Breast epithelium (tissue), 4 donors: ENCODE measurements around the gene KCNK4. TPM values are rescaled to one million over a fixed set of nuclear protein-coding genes. Genes with fewer than 3 reads are reported as not detected.

Source experiments
- DNase-seq, 2 donors: peaks; one replicate each; pipeline ENCODE4 v3.0.0-alpha.2; 2019; ENCODE audit warnings: low spot score in 2 of 2
- H3K27ac ChIP-seq, 2 donors: fragments of 200-600 bp; sonication (generic) in 1 of 2; one replicate each; pipeline ENCODE4 v1.5.1; 2016 to 2019; ENCODE audit warnings: mild to moderate bottlenecking in 1 of 2
- H3K27me3 ChIP-seq, 2 donors: fragments of 200-600 bp; sonication (generic) in 1 of 2; one replicate each; pipeline versions ENCODE4 v1.5.1 to v1.6.0; 2017 to 2019; ENCODE audit warnings: control low read depth in 1 of 2, mild to moderate bottlenecking in 1 of 2
- H3K36me3 ChIP-seq: fragments of 200-600 bp; one replicate; pipeline ENCODE4 v1.5.1; 2019
- H3K4me1 ChIP-seq, 2 donors: fragments of 200-600 bp; sonication (generic); one replicate each; pipeline ENCODE4 v1.5.1; 2016 to 2019; ENCODE audit warnings: control low read depth in 1 of 2
- H3K4me3 ChIP-seq, 3 donors: fragments of 200-600 bp; sonication (generic); 1 replicate in 2 of 3; 2 replicates in 1 of 3; pipeline ENCODE4 v1.5.1; 2016 to 2019; ENCODE audit warnings: mild to moderate bottlenecking in 3 of 3, moderate library complexity in 2 of 3
- H3K9me3 ChIP-seq, 2 donors: fragments of 200-600 bp; sonication (generic) in 1 of 2; one replicate each; pipeline ENCODE4 v1.5.1; 2016 to 2019; ENCODE audit warnings: control low read depth in 1 of 2
- POLR2A ChIP-seq: fragments of 450-650 bp; IDR thresholded peaks from one replicate; pipeline ENCODE4 v1.6.1; 2016; ENCODE audit warnings: antibody characterized with exemption, mild to moderate bottlenecking, moderate library complexity
- POLR2AphosphoS5 ChIP-seq, 3 donors: sonication (generic); formaldehyde crosslinking; IDR thresholded peaks; one replicate each; pipeline ENCODE4 v1.6.1; 2017; ENCODE audit warnings: antibody characterized with exemption in 3 of 3
- intact Hi-C: fragments of 100-400 bp; cut with DNase I; formaldehyde crosslinking; loops from one replicate; pipeline ENCODE4 v1.15.1; 2023; ENCODE audit warnings: low total_unique reads
- total RNA-seq, 3 donors: library from RNA; depleted of rRNA; stranded (reverse); fragments of >200 nt; gene quantifications; one replicate each; pipeline ENCODE4 v1.1.0, GENCODE V29; 2016
- TF ChIP-seq, protein P1 (sequence below), 3 donors: fragments of 450-650 bp; IDR thresholded peaks; one replicate each; pipeline ENCODE4 v1.5.1; 2016 to 2017; ENCODE audit warnings: antibody characterized with exemption in 3 of 3, mild to moderate bottlenecking in 3 of 3, moderate library complexity in 3 of 3

The KCNK4 gene
- total RNA-seq, 3 donors from 2014 or later: 2.3 TPM; not detected in 2

DNA sequence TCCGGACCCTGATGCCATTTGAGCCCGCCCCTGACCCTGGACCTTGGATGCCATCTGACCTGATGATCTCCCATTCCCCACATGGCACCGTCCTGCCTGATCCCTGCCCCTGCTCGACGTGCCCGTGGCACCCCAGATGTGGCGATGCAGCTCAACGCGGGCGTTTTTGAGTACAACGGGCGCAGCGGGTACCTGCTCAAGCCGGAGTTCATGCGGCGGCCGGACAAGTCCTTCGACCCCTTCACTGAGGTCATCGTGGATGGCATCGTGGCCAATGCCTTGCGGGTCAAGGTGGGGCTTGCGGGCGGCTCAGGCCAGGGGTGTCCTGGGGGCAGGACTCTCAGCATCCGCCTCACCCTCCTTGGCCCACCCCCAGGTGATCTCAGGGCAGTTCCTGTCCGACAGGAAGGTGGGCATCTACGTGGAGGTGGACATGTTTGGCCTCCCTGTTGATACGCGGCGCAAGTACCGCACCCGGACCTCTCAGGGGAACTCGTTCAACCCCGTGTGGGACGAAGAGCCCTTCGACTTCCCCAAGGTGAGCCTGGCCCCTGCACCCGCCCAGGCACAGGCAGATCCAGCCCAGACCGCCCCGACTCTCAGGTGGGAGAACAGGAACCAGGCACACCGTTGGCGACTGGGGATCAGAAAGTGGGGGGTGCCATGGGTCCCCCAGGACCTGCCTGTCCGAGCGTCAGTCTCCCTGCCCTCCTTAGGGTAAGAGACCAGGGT, 28.7 kb upstream of the KCNK4 start:
- DNase-seq: no peak
- intact Hi-C loops: no loop called here
- TF ChIP-seq, protein P1, sequence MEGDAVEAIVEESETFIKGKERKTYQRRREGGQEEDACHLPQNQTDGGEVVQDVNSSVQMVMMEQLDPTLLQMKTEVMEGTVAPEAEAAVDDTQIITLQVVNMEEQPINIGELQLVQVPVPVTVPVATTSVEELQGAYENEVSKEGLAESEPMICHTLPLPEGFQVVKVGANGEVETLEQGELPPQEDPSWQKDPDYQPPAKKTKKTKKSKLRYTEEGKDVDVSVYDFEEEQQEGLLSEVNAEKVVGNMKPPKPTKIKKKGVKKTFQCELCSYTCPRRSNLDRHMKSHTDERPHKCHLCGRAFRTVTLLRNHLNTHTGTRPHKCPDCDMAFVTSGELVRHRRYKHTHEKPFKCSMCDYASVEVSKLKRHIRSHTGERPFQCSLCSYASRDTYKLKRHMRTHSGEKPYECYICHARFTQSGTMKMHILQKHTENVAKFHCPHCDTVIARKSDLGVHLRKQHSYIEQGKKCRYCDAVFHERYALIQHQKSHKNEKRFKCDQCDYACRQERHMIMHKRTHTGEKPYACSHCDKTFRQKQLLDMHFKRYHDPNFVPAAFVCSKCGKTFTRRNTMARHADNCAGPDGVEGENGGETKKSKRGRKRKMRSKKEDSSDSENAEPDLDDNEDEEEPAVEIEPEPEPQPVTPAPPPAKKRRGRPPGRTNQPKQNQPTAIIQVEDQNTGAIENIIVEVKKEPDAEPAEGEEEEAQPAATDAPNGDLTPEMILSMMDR (IDR thresholded peaks at IDR 0.05): no peak
- Histone ChIP-seq H3K4me3 (no peak overlapping the region), H3K27ac (no peak overlapping the region), H3K27me3 (no peaks in the 10 kb centered on the region), H3K36me3 (no peaks in the 10 kb centered on the region), H3K9me3 (no peaks in the 10 kb centered on the region), H3K4me1 (peaks cover 0 to 5% of the 10 kb centered on the region in 2 donors)

DNA sequence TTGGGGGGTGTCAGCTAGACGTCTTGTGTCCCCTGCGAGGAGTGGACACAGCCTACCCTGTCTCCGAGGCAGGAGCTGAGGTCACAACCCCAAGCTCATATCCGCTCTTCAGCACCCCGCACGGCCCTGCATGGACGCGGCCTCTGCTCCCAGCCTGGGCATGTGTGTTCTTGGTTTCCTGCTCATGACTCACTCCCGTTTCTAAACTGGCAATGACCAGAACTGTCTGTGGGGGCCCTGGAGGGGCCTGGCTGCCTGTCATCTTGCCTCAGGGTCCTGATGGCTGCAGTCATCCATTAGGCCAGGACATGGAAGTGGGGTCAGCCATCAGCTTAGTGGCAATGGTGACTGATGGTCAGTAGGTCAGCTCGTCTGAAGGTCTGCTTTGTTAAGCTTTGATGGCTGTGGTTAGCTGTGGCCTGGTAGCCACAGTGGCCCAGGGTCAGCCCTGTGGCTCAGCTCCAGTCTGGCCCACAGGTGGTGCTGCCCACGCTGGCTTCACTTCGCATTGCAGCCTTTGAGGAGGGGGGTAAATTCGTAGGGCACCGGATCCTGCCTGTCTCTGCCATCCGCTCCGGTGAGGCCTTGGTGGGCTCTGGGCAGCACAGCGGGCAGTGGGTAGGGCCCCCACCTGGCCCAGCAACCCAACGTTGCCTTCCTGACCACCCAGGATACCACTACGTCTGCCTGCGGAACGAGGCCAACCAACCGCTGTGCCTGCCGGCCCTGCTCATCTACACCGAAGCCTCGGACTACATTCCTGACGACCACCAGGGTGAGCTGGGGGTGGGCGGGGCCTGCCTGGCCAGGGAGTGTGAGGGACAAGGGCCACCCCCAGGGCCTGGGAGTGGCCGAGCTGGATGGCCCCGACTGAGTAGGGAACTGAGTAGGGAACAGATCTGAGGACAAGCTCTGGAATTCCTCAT, 27.8 kb upstream of the KCNK4 start:
- TF ChIP-seq POLR2AphosphoS5 (IDR thresholded peaks at IDR 0.05) (no peak), POLR2A (no peak)
- TF ChIP-seq, protein P1 (IDR thresholded peaks at IDR 0.05): no peak
- no peaks in the 10 kb centered on the region for H3K36me3 ChIP-seq
- H3K27ac ChIP-seq: no peak overlapping the region
- no peaks in the 10 kb centered on the region for H3K27me3 ChIP-seq
- no peak overlapping the region for H3K4me3 ChIP-seq
- no peaks in the 10 kb centered on the region for H3K9me3 ChIP-seq
- peaks cover 1 to 10% of the 10 kb centered on the region in 2 donors for H3K4me1 ChIP-seq
- intact Hi-C loops: no loop called here
- DNase-seq: no peak

DNA sequence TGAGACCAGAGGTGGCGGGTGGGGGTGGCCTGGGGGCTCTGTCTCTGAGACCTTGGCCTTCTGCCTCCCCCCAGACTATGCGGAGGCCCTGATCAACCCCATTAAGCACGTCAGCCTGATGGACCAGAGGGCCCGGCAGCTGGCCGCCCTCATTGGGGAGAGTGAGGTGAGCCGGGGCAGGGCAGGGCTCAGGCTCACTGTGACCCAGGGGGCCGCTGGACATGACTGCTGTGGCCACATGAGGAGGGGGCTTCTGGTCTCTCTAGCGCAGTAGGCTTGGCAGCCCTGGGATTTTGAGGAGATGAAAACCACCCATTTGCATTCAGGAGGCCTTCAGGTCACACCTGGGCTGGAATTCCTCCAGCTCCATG, 27.2 kb upstream of the KCNK4 start:
- intact Hi-C loops: no loop called here
- Histone ChIP-seq H3K27ac (no peak overlapping the region), H3K9me3 (no peaks in the 10 kb centered on the region), H3K36me3 (no peaks in the 10 kb centered on the region), H3K27me3 (no peaks in the 10 kb centered on the region), H3K4me3 (no peak overlapping the region), H3K4me1 (peaks cover 6 to 16% of the 10 kb centered on the region in 2 donors)
- no peak for DNase-seq
- TF ChIP-seq POLR2A (no peak), POLR2AphosphoS5 (IDR thresholded peaks at IDR 0.05) (no peak)
- TF ChIP-seq, protein P1 (IDR thresholded peaks at IDR 0.05): no peak

DNA sequence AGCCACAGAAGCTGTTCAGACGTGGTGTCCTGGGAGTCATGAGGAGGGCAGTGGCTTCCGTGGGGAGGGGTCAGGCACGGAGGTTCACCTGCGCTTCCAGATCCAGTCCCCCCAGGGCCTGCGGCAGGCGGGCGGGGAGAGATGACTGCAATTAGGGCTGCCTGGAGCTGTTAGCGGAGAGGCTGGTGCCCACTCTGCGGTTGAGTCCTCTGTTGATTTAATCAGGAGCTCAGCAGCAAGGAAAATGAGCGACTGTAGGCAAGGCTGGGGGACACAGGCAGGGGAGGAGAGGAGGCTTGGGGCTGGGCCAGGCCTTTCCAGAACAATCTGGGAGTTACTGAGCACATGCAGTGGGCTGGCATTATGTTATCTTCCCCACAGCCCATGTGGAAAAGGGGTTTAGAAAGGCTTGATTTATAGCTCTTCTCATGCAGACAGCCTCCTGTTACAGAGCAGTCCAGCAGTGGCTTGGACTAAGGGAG, 26.7 kb upstream of the KCNK4 start:
- TF ChIP-seq POLR2A (no peak), POLR2AphosphoS5 (IDR thresholded peaks at IDR 0.05) (no peak)
- DNase-seq: no peak
- H3K4me3 ChIP-seq: no peak overlapping the region
- no peaks in the 10 kb centered on the region for H3K36me3 ChIP-seq
- no peaks in the 10 kb centered on the region for H3K9me3 ChIP-seq
- peaks cover 6 to 18% of the 10 kb centered on the region in 2 donors for H3K4me1 ChIP-seq
- H3K27ac ChIP-seq: no peak overlapping the region
- intact Hi-C loops: no loop called here
- no peaks in the 10 kb centered on the region for H3K27me3 ChIP-seq

DNA sequence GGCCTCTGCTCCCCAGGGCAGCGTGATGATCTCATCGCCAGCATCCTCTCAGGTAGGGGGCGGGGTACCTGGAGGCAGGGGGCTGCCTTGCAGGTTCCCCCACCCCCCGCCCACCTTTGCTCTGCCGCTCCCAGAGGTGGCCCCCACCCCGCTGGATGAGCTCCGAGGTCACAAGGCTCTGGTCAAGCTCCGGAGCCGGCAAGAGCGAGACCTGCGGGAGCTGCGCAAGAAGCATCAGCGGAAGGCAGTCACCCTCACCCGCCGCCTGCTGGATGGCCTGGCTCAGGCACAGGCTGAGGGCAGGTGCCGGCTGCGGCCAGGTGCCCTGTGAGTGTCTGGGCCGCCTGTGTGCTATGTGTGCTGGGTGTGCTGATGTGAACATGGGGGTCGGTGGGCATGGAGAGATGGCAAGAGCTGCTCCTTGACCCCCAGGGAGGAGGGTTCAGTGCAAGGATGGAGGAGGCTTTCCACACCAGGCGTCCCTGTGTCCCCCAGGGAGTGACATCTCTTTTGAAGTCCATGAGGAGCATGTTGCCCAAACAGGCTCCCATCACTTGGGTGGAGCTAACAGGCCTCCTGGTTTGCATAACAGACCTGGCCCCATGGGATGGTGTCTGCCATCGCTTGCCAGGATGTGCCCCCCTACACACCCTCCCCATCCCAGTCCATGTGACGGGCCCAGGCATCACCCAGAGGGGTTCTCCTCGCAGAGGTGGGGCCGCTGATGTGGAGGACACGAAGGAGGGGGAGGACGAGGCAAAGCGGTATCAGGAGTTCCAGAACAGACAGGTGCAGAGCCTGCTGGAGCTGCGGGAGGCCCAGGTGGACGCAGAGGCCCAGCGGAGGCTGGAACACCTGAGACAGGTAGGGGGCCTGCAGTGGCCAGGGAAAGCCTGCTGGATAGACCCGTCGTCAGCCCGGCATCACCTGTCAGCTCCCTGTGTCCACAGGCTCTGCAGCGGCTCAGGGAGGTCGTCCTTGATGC, 25.6 kb upstream of the KCNK4 start:
- intact Hi-C loops: loop anchor here (5.0 kb wide), 1 partner anchor 678 kb away; no protein-coding TSS in a partner anchor

More for the DNA sequence above, 25.6 kb upstream of the KCNK4 start:
- peaks cover 6 to 18% of the 10 kb centered on the region in 2 donors for H3K4me1 ChIP-seq
- no peaks in the 10 kb centered on the region for H3K27me3 ChIP-seq
- no peak overlapping the region for H3K27ac ChIP-seq
- no peak for DNase-seq
- no peak for TF ChIP-seq POLR2AphosphoS5 (IDR thresholded peaks at IDR 0.05)
- TF ChIP-seq POLR2A: no peak
- TF ChIP-seq, protein P1 (IDR thresholded peaks at IDR 0.05): no peak
- H3K4me3 ChIP-seq: no peak overlapping the region
- no peaks in the 10 kb centered on the region for H3K36me3 ChIP-seq
- no peaks in the 10 kb centered on the region for H3K9me3 ChIP-seq
